CD4-positive, alpha-beta T cell treated with Interleukin-4 for 4 hours (primary cell): ENCODE results near the gene KRT2.

ENCODE experiments used
- DNase-seq: peaks from one replicate; pipeline ENCODE4 v3.0.0-alpha.2; 2020

The KRT2 gene

DNA sequence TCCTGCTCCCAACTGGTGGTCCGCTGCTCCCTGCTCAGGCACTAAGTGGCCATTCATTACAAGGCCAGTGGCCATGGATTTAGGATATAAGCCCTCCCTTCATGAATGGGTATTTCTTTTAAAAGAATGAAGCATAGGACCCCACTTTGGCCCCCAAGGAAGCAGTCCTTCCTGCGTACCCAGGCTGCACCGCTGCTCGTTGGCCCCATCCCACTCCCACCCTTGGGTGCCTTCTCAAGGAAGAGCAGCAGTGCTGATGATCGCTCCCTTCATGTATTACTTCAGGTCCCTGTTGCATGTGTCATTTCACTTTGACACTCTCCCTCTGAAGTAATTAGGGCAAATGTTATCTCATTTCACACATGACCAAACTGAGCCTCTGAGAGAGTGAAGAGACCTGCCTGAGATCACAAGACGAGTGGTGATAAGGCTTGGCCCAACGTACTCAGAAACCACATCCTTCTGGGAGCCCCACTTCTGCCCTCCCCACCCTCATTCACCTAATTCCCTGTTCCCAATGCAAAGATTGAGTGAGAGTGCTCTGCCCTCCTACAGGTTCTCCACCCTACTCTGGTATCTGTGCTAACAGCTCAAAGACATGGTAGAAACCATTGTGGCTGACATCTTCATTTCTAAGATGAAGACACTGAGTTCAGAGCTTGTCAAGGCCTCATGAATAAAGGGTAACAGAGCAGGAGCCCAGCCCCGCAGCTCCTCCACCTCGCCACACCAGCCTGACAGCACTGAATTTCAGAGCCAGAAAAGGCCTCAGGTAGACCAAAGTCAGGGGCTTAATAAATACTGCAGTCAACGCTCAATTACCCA, 10.3 kb upstream of the KRT2 start:
- no peak for DNase-seq

DNA sequence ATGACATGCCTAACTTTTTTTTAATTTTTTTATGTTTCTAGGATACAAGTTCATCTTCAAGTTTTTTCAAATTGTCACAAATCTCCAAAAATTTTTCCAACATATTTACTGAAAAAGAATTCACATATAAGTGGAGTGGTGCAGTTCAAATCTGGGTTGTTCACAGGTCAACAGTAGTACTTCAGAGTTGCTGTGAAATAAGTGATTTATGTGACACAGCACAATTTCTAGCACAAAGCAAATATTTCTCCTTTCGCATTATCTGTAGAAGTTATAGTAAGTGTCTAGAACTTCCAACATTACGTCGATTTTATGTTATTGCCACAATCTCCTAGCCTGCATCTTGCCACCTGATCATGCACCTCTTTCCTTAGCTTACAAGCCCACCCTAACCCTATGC, 9.7 kb upstream of the KRT2 start:
- DNase-seq: no peak

DNA sequence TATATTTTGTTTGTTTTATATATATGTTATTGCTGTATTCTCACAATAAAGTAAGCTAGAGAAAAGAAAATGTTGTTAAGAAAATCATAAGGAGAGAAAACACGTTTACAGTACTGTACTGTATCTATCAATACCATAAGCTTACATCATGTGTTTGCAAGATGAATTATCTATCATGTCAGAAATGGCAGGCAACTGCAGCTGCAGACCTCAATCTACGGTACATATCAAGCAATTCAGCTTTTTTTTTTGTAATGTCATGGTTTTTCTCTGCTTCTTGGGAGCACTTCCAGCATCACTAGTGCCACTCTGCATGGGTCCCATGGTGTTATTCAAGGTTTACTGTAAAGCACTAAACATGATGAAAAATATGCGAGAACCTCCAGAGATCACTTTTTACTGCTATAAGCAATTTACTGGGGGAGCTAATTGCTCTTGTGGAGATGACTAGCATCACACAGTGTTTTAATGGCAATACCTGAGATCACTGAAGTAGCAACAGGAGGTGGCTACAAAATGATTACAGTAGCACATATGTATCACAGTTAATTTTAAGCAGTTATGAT, 9.0 kb upstream of the KRT2 start:
- no peak for DNase-seq

DNA sequence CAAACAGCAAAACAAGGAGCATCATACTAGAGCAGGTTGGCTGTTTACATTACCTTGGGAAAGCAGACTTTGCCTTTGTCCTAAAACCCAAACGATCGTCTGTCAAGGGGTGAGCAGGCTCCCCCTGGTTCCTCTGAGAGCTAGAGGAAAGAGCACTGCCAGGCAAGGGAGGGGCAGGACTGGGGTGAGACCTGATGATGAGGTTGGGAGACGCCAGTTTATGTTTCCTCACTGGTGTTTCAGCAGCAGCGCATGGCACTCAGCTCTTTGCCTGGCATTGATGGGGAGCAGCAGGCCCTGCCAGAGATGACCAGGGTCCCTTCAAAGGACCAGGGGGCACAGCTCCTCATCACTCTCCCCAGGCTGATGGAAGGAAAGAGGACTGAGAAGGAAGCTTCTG, 7.9 kb upstream of the KRT2 start:
- no peak for DNase-seq

DNA sequence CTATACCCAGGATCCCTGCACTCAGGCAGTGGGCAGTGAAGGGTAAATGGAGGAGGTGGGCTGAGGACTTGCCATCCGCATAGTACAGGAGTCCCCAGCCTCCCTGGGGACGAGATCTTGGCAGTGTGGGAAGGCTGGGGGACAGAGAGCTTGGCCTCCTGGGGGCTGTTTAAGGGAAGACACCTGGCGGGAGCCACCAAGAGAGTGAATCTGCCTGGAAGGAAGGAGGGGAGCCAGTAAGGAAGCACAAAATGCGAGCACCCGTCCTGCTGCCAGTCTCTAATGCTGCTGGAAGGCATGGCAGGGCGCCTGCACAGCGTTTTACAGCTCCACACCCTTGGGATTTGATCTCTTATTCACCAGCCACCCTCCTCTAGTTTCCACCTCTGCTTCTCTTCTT, 7.4 kb upstream of the KRT2 start:
- DNase-seq: no peak

DNA sequence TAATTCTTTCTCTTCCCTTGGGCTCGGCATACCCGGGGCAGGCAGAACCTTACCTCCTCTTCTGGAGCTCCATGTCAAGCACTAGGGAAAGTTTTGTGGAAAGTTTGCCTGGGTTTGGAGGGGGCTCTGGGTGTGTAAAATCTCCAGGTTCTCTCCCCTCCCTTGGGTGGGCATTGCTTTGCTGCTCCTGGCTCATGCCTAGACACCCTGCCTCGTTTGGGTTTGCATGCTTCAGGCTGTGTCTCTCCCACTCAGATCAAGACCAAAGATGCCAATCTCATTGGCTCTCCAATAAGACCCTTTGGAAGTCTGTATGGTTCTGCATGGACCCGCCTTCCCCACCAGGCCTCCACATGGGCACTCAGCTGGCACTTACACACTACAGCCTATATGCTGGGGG, 6.2 kb upstream of the KRT2 start:
- no peak for DNase-seq

DNA sequence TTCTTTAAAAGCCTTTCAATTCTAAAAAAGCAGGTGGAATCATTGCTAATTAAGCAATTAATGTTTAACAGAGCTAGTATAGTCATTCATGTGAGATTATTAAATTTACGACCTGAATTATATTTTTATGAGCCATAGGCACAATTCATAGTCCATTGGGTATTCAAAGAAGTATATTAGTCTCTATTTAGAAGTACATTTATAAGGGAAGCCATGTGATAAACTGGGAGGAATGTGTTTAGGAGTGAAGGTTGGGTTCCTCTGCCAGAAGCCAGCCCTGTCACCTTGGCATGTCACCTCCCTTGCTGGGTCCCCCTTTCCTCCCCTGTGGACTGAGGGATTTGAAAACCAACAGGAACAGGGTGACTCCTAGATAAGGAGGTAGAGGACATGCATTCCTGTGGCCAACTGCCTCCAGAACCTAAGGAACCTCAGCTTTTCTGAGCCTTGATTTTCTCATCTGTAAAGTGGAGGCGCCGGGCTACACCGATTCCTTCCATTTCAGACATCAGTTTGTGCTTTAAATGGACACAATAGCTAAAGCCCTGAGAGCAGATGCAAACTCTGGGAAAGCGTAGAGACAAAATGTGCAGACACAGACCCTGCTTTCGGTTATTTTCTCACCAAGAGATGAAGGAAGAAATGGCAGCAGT, 5.4 kb upstream of the KRT2 start:
- no peak for DNase-seq

DNA sequence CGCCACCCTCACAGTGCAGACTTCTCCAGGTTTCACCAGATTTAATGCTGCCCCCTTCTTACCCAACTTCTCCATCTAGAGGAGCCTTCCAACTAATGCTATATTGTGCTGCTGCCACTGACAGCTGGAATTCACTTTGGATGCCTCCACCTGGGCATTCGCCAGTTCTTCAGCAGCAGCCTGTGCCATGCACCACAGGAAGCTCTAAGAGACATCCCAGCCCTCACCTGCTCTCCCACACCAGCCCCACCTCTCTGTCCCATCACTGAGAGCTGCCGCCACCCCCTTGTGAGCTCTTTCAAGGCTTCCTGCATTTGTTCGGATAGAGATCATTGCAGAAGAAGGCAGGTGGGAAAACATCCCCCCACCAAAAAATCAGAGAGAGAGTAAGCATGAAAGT, 4.6 kb upstream of the KRT2 start:
- no peak for DNase-seq

DNA sequence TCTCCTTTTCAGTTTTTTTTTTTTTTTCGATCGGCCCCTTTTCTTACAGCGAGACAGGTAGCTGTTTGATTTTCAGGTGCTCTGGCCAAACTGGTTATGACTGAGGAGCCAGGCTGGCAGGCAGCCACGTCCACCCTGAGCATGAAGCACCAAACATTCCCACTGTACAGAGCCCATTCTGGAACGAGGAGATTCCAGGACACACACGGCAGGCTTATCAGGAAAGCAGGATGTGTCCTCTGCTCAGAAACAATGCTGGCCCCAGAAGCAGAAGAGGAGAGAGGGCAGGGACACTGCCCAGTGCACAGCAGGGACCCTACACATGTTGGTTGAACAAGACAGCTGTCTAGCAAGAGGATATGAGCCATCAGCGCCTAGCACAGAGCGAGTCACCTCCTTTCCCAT, 3.7 kb upstream of the KRT2 start:
- DNase-seq: no peak

DNA sequence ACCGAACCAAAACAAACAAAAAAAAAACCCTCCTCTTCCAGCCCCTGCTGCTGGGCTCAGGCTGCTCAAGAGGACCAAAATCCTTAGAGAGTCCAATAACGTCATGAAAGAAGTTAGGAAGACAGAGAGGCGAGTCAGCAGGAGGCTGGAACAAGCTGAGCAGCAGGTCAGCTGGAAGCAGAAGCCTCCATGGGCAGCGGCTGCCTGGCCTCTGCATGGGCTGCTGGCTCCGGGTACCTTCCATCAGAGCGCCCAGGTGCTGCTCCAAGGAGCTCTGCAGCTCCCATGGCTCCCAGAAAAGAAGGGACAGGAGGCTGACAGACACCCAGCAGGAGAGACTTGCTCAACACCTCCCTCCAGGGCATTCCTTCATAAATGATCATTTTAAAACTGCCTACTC, 3.2 kb upstream of the KRT2 start:
- DNase-seq: no peak

DNA sequence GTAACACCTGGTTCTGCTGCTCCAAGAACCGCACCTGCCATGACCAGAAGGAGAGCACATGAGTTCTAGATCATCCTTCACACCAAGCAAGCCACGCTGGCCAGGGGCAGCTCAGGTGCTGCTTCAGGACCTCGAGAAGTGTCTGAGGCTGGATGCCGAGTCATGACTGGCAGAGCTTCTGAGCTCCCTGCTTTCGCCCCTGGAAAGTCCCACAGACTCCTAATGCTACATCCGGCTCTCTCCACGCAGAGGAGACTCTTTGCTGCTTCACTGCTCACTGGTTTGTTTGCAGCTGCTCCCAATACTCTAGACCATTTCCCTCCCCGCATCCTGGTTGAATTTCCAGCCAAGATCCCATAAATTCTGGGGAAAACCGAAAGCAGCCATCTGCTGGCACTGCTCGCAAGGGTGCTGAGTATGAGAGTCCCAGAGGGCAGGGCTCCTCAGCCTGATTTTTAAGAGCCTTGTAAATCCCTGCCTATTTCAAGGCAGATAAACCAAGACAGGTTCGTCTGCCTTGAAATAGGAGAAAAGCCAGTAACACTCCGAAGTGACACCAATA, 1.4 kb downstream of the KRT2 start:
- DNase-seq: no peak

DNA sequence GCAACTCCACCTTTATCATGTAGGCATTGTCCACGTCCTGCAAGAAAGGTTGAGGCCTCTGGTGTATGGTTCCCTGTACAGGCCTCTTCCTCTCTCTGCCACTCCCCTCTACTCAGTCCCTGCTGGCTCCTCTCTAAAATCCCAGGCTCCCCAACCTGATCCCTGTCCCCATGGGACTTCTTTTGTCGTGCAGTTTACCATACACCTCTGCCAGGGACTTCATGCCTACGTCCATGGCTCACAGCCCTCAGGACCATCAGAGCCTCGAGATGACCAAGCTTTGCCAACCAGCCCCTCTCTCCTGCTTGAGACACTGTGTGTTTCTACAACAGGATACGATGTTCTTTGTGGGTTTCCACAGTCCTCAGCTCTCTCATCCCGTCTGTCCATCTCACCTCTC, 2.9 kb downstream of the KRT2 start:
- DNase-seq: no peak

DNA sequence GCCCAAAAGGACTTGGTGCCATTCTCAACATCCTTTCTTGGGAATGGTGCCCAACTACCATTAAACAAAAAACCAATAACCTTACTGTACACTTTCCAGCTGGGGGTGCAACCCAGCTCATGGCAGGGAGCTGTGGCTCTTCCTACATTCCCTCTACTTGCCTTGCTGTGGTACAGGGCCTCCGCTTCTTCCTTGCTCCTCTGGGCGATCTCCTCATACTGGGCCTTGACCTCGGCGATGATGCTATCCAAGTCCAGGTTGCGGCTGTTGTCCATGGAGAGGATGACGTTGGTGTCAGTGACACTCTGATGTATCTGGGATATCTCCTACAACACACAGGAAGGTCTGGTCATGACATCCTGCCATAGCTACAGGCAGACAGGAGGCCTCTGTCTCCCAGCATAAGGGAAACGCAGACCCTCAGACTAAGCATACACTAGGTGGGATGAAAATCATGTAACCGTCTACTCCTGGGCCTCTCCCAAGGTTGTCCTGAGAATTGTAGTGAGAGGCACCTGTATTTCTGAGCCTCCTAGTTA, 3.9 kb downstream of the KRT2 start:
- no peak for DNase-seq

DNA sequence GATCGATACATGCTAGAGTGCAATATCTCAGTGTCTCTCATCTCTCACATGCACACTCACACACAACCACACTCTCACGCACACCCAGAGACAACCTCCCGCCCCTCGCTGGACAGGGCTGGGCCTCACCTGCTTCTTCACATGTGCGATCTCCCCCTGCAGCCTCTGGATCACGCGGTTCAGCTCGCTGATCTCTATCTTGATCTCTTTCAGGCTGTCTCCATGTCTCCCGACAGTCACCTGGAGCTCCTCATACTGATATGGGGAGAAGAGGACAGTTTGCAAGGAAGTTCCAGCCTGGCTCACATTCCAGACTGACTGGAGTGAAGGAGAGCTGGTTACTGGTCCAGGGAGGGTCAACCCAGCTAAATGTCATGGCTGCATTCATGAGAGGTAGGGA, 4.4 kb downstream of the KRT2 start:
- no peak for DNase-seq

DNA sequence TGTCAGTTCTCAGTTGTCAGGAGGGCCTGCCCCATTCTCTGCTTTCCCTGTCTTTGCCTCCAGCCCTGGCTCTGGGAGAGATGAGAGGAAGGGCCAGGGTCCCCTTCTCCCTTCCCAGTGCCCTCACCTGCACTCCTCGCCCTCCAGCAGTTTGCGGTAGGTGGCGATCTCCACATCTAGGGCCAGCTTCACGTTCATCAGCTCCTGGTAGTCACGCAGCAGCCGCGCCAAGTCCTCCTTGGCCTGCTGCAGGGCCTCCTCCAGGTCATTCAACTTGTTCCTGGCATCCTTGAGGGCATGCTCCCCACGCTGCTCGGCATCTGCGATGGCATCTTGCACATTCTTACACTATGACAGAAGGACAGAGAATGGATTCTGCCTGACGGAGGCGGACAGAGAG, 5.4 kb downstream of the KRT2 start:
- no peak for DNase-seq

DNA sequence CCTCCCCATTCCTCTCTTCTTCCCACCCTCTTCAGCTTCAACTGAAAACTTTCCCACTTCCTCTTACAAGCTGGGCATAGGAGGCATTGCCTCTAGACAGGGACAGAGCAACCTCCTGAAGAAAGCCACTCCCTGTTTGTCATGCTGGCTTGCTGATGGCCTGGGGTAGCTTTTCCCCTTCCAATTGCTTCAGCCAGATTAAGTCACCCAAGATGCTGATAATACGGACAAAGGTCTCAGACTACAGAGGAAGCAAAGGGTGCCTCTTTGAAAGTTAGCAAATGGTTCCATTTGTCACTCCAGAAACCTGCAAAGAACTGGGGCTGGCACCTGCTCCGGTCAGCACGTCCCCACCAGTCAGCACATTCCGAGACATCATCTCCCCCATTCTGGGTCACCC, 6.0 kb downstream of the KRT2 start:
- DNase-seq: no peak

DNA sequence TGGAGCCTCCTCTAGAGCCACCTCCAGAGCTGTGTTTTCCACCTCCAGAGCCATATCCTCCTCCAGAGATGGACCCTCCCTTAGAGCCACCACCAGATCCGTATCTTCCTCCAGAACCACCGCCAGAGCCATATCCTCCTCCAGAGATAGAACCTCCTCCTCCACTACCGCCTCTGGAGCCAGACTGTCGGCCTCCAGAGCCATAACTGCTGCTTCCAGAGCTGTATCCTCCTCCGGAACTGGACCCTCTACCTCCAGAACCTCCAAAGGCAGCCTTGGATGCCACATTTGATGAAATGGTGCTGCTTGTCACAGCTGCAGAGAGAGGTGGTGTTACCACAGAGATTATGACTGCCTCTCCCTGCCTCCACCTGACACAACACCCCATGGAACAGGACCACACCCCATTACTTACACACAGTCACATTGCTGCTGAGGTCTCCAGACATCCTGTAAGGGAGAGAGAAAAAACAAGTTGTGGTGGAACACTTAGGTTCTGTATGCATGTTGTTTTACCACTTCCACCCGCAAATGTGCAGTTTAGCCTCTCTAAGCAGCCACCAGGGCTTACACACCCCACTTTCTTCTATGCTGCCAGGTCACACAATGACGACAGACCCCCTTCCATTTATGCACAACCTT, 6.8 kb downstream of the KRT2 start:
- DNase-seq: peak; percentile 61

DNA sequence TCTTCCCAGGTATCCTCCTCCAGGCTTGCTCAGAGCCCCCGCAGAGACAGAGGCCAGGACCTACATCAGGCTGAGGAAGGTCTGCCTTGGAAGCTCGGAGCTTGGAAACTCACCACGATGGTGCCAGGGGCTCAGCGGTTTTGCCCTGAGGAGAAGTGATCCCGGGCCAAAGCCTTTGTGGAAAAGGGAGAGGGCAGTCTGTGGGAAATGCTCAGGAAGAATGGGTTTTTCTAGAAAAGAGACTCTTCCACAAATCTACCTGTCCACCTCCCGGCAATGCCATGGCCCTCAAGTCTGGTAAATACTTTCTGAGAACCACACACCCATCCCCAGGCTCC, 8.0 kb downstream of the KRT2 start:
- DNase-seq: no peak

DNA sequence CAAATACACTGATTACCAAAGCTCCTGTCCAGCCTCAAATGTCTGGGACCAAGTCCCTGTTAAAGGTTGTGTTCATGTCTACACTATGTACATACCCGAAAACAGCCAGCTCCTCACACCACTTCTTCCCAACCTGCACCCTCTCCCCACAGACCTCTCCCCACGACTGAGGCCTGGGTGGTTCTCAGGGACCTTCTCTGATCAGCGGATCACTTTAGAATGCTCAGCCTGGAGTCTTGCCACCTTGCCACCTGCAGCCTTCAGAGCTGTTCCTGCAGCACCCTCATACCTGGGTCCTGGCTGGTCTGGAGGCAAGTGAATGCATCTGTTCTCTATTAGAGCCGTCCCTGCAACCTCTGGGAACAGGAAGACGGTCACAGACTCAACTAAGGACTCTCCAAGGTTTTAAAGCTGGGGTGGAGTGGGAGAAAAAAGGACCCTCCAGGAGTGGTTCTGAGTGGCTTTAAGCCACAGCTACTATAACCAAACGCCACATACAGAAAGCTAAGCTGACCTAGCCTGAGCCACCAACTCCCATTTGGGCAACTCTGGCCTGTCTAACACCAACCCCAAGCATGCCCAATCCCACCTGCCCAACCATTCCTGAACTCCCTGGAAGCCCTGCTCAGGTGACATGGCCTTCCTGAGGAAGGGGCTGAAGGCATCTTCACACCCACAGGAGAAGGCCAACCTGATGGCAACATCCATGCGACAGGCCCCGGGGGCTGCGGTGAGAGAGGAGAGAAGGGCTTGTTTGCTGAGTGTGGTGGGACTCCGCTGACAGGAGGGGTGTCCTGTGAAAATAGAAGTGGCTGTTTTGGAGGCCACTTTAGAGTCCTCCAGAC, 8.6 kb downstream of the KRT2 start:
- no peak for DNase-seq

DNA sequence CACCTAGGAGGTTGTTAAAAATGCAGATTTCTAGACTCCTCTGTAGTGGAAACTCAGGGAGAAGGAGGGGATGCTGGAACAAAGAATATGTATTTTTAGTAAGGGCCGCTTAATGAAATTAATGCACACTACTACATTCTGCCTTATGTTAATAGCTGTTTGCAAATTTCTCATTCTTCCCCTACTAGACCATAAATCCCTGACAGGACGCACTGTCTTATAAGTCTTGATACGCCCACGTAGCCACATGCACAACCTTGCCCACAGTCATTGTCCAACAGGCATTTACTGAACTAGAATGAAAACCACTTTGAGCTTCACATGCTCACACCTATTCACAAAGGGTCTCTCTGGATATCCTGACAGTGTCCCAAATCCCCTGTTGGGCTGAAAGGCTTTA, 10.5 kb downstream of the KRT2 start:
- no peak for DNase-seq

DNA sequence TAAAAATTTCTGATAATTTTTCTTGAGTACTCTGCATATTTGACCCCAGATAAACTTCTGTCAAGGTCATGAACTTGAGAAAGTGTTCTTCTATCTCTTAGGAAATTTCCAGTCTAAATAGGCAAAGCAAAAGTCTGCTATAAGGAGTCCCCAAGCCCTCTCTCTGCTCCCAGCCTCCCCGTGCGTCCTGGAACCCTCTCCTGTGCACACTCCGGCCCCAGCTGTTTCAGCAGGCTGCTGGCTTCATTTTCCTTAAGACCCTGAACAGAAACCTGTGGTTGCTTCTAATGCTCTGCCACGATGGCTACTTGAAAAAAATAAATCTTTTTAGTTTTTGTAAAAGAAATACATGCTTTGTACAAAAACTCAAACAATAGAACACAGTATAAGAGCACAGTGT, 14.7 kb downstream of the KRT2 start:
- DNase-seq: no peak

DNA sequence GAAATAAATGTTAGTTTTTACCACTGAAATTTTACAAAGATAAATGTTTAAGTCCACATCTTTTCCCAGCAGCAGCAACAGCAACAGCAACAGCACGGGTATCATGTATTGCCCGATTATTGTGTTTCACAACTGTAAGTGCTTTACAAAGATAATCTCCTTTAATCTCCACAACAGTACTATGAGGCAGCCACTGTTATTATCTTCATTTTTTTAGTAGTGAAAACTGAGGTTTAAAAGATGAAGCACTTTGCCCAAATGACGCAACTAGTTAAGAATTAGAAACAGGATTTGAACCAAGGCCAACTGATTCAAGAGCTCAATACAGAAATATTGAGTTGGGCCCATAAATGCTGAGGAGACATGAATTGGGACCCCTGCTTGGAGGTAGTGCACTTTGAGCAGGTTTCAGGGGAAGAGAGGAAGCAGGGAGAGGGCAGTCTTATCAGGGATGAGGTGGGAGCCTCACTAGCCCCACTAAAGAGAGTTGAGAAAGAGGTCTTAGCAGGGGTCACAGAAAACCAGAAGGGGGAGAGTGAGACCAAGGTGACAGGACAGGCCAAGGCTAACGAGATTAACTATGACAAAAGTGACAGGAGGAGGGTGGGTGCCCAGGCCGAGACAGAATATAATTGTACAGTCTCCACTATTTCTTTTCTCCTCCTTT, 15.3 kb downstream of the KRT2 start:
- DNase-seq: no peak
